Skin of body (tissue), 2 donors: Measurements from ENCODE around the gene BRD3. TPM values are rescaled to one million over a fixed set of nuclear protein-coding genes. Genes with fewer than 3 reads are reported as not detected.

Experiments
- DNase-seq: peaks from one replicate; lab custom pipeline; 2025; lab: John Stamatoyannopoulos, UW
- total RNA-seq: library from RNA; depleted of rRNA; stranded (reverse); fragments of >200 nt; gene quantifications from one replicate; pipeline ENCODE4 v1.2.3, GENCODE V29; 2014

BRD3 gene
- total RNA-seq, 1 donor from 2014 or later: 16.7 TPM

GRCh38 chr9:134066913-134067851 is 644 bp downstream of the BRD3 start:
- DNase-seq: no peak

GRCh38 chr9:134066526-134066912 is 1.3 kb downstream of the BRD3 start:
- DNase-seq: no peak

GRCh38 chr9:134065612-134066419 is 2.0 kb downstream of the BRD3 start:
- DNase-seq: no peak

GRCh38 chr9:134064711-134065110 is 3.1 kb downstream of the BRD3 start:
- no peak for DNase-seq

- DNase-seq: no peak
Measured at GRCh38 chr9:134063571-134064450, 4.0 kb downstream of the BRD3 start.

- no peak for DNase-seq
Measured at GRCh38 chr9:134063088-134063570, 4.7 kb downstream of the BRD3 start.

- DNase-seq: no peak
Measured at GRCh38 chr9:134062461-134063087, 5.3 kb downstream of the BRD3 start.

GRCh38 chr9:134061688-134062371 is 6.0 kb downstream of the BRD3 start:
- no peak for DNase-seq

- no peak for DNase-seq
Measured at GRCh38 chr9:134061019-134061687, 6.7 kb downstream of the BRD3 start.

GRCh38 chr9:134060546-134060945 is 7.3 kb downstream of the BRD3 start:
- DNase-seq: no peak

- DNase-seq: no peak
Measured at GRCh38 chr9:134059661-134060395, 8.0 kb downstream of the BRD3 start.

GRCh38 chr9:134059188-134059641 is 8.6 kb downstream of the BRD3 start:
- no peak for DNase-seq

- DNase-seq: no peak
Measured at GRCh38 chr9:134058716-134059115, 9.1 kb downstream of the BRD3 start.

- no peak for DNase-seq
Measured at GRCh38 chr9:134057751-134058701, 9.8 kb downstream of the BRD3 start.

GRCh38 chr9:134057307-134057657 is 10.5 kb downstream of the BRD3 start:
- no peak for DNase-seq

GRCh38 chr9:134056483-134057306 is 11.1 kb downstream of the BRD3 start:
- no peak for DNase-seq

GRCh38 chr9:134055981-134056461 is 11.8 kb downstream of the BRD3 start:
- DNase-seq: no peak
